HepG2 (cell line): Measurements from ENCODE around the gene C1orf159. TPM values are rescaled to one million over a fixed set of nuclear protein-coding genes. Genes with fewer than 3 reads are reported as not detected.

Experiments used
- HNF4G ChIP-seq, 2 experiments: sonication (generic) in 1 of 2; formaldehyde crosslinking in 1 of 2; IDR thresholded peaks; 2 replicates each; pipeline versions ENCODE4 v1.4.0 to v1.6.1; 2011 to 2020; ENCODE audit warnings: borderline replicate concordance in 2 of 2, low read depth in 2 of 2, mild to moderate bottlenecking in 2 of 2, low read length in 1 of 2, missing genetic modification reagents in 1 of 2, moderate library complexity in 1 of 2
- JDP2 ChIP-seq: sonication (generic); formaldehyde crosslinking; IDR thresholded peaks from 2 replicates; pipeline ENCODE4 v1.8.1; 2022; ENCODE audit warnings: missing genetic modification reagents, borderline replicate concordance
- NONO ChIP-seq, 2 experiments: fragments of 450-650 bp in 1 of 2; sonication (generic) in 1 of 2; formaldehyde crosslinking in 1 of 2; IDR thresholded peaks in 1 of 2; conservative IDR thresholded peaks in 1 of 2; 2 replicates each; pipeline versions ENCODE4 v1.6.1 to v1.8.0; 2017 to 2022; ENCODE audit warnings: mild to moderate bottlenecking in 1 of 2, missing genetic modification reagents in 1 of 2, moderate library complexity in 1 of 2
- PHF20 ChIP-seq: sonication (generic); formaldehyde crosslinking; IDR thresholded peaks from 2 replicates; pipeline ENCODE4 v1.5.0; 2020; ENCODE audit warnings: mild to moderate bottlenecking, missing genetic modification reagents
- TEAD2 ChIP-seq: sonication (generic); formaldehyde crosslinking; IDR thresholded peaks from 2 replicates; pipeline ENCODE4 v1.9.0; 2021; ENCODE audit warnings: missing genetic modification reagents
- ZBED4 ChIP-seq: sonication (generic); formaldehyde crosslinking; IDR thresholded peaks from 2 replicates; pipeline ENCODE4 v1.4.0; 2020; ENCODE audit warnings: missing genetic modification reagents, borderline replicate concordance
- ZNF510 ChIP-seq: sonication (generic); formaldehyde crosslinking; IDR thresholded peaks from 2 replicates; pipeline ENCODE4 v1.4.0; 2020; ENCODE audit warnings: low read depth, mild to moderate bottlenecking, missing genetic modification reagents
- ZNF629 ChIP-seq: sonication (generic); formaldehyde crosslinking; conservative IDR thresholded peaks from 2 replicates; pipeline ENCODE4 v1.5.0; 2020; ENCODE audit warnings: missing genetic modification reagents
- ZNF724P ChIP-seq: sonication (generic); formaldehyde crosslinking; IDR thresholded peaks from 2 replicates; pipeline ENCODE4 v1.8.0; 2022; ENCODE audit warnings: missing genetic modification reagents, borderline replicate concordance
- ZZZ3 ChIP-seq: sonication (generic); formaldehyde crosslinking; IDR thresholded peaks from 2 replicates; pipeline ENCODE4 v1.4.0; 2020; ENCODE audit warnings: missing genetic modification reagents, mild to moderate bottlenecking, borderline replicate concordance
- polyA plus RNA-seq, 8 experiments: library from polyadenylated mRNA; depleted of rRNA in 3 of 8; stranded (reverse) in 7 of 8; unstranded in 1 of 8; fragments of >200 nt; fragmentation: Illumina TruSeq in 4 of 8; extraction: Trizol in 4 of 8; gene quantifications; 2 replicates each; pipeline versions ENCODE4 v1.2.1 to v1.2.3, GENCODE V29; 2011 to 2016; ENCODE audit warnings: low read depth in 4 of 8, missing spikeins in 1 of 8, mixed read lengths in 1 of 8; ENCODE audit not compliant: insufficient read depth in 1 of 8
- total RNA-seq, 5 experiments: library from RNA; depleted of rRNA; stranded (reverse); fragments of >200 nt; fragmentation: Illumina TruSeq; extraction: Trizol; gene quantifications; 2 replicates each; pipeline ENCODE4 v1.2.3, GENCODE V29; 2016; ENCODE audit warnings: low read depth in 1 of 5

Gene C1orf159
- total and polyA plus RNA-seq, 2 of the 13 experiments (the other 11 are each of a cell fraction or from before 2014, with no cell fraction given): 3.8 to 6.7 TPM

- TF ChIP-seq ZBED4 (CRISPR knock-in tag): no peak
- no peak for TF ChIP-seq ZZZ3 (CRISPR knock-in tag)
- TF ChIP-seq TEAD2: no peak
- TF ChIP-seq ZNF629 (CRISPR knock-in tag): no peak
- no peak for TF ChIP-seq ZNF724P
- no peak for TF ChIP-seq PHF20
- TF ChIP-seq ZNF510: no peak
- TF ChIP-seq NONO (IDR thresholded peaks at IDR 0.05): no peak
- no peak for TF ChIP-seq NONO (CRISPR knock-in tag; conservative IDR thresholded peaks at IDR 0.05)
- no peak for TF ChIP-seq JDP2 (CRISPR knock-in tag)
- TF ChIP-seq HNF4G (IDR thresholded peaks at IDR 0.05; ENCODE audit: borderline replicate concordance, low read depth, low read length): no peak
- no peak for TF ChIP-seq HNF4G (CRISPR knock-in tag; IDR thresholded peaks at IDR 0.05; ENCODE audit: borderline replicate concordance, low read depth)
Observed at GRCh38 chr1:1137256-1138045, 21.6 kb upstream of the C1orf159 start (continued).
